Ovary (tissue), 9 donors: ENCODE results near the gene GTPBP2. TPM values are rescaled to one million over a fixed set of nuclear protein-coding genes. Genes with fewer than 3 reads are reported as not detected.

Source experiments
- DNase-seq, 5 donors: peaks; one replicate each; pipeline ENCODE4 v3.0.0-alpha.2; 2019 to 2020
- H3K27ac ChIP-seq, 2 donors: fragments of 200-600 bp; one replicate each; pipeline versions ENCODE4 v1.5.1 to v1.8.0; 2019 to 2022
- H3K27me3 ChIP-seq: fragments of 200-600 bp; one replicate; pipeline ENCODE4 v1.8.0; 2022
- H3K36me3 ChIP-seq: fragments of 200-600 bp; sonication (generic); one replicate; pipeline ENCODE4 v1.5.1; 2019
- H3K4me1 ChIP-seq: one replicate; pipeline ENCODE4 v1.8.1; 2013; ENCODE audit warnings: mild to moderate bottlenecking, moderate library complexity; ENCODE audit not compliant: insufficient read depth
- H3K4me3 ChIP-seq: fragments of 200-600 bp; sonication (generic); one replicate; pipeline ENCODE4 v1.5.1; 2017
- H3K9me3 ChIP-seq, 2 donors: fragments of 200-600 bp in 1 of 2; sonication (generic) in 1 of 2; one replicate each; pipeline versions ENCODE4 v1.5.1 to v1.8.1; 2013 to 2019; ENCODE audit warnings: mild to moderate bottlenecking in 1 of 2, moderate library complexity in 1 of 2
- CTCF ChIP-seq, 3 donors: fragments of 450-650 bp in 2 of 3; fragments of 200-600 bp in 1 of 3; IDR thresholded peaks; one replicate each; pipeline versions ENCODE4 v1.5.1 to v1.8.0; 2016 to 2022; ENCODE audit warnings: antibody characterized with exemption in 3 of 3, mild to moderate bottlenecking in 1 of 3
- EP300 ChIP-seq: sonication (generic); formaldehyde crosslinking; IDR thresholded peaks from one replicate; pipeline ENCODE4 v1.6.1; 2017; ENCODE audit warnings: antibody characterized with exemption
- POLR2A ChIP-seq: fragments of 450-650 bp; IDR thresholded peaks from one replicate; pipeline ENCODE4 v1.6.1; 2017; ENCODE audit warnings: antibody characterized with exemption, mild to moderate bottlenecking, moderate library complexity
- WGBS, 3 donors: extraction: QIAGEN DNeasy Blood & Tissue Kit in 1 of 3; methylation state at CpG; one replicate each; pipeline versions ENCODE4 v1.1.5 to v1.1.7; 2013 to 2017; 5-methylcytosine and 5-hydroxymethylcytosine counted together
- intact Hi-C, 4 donors: fragments of 100-400 bp; cut with DNase I; formaldehyde crosslinking; loops; one replicate each; pipeline versions ENCODE4 v1.11.0 to v1.15.1; 2022 to 2023
- polyA plus RNA-seq, 2 donors: library from polyadenylated mRNA; stranded (reverse); fragments of 200-250 nt in 1 of 2; fragments of 350-450 nt in 1 of 2; fragmentation: Illumina TruSeq in 1 of 2; extraction: RNeasy Lipid Tissue Mini Kit (QIAGEN cat#74804) in 1 of 2; gene quantifications; one replicate each; pipeline ENCODE4 v1.2.3, GENCODE V29; 2013 to 2014
- total RNA-seq, 7 donors: library from RNA; depleted of rRNA in 2 of 7; stranded (reverse); fragments of >200 nt in 2 of 7; fragmentation: NEBNext Ultra II Directional in 3 of 7; extraction: Animal tissue kit (Norgen Biotek cat#: 25700) in 3 of 7; gene quantifications; one replicate each; pipeline versions ENCODE4 v1.1.0 to v1.2.4, GENCODE V29; 2016 to 2023
- donor health status: DM: no; HTN: no; CAD: no; lungs with moderate emphysema.
- donor health status: DM: no; HTN: no; CAD: no.
- donor health status: Bipolar disorder and iron deficiency.
- donor health status: DM: yes; HTN: yes; CAD: no.
- donor health status: DM: no; HTN: no; CAD: no.
- donor health status: DM: yes; HTN: yes; CAD: no.

Gene GTPBP2
- total and polyA plus RNA-seq, 9 donors, result 24.9 to 60.4 (median 33.1) TPM

- no peaks in the 10 kb centered on the region for H3K4me1 ChIP-seq
- no peaks in the 10 kb centered on the region for H3K36me3 ChIP-seq
- intact Hi-C loops, result no loop called here
- no peak overlapping the region for H3K27ac ChIP-seq
- H3K4me3 ChIP-seq, result no peak overlapping the region
- no peaks in the 10 kb centered on the region for H3K27me3 ChIP-seq
- 91 to 95% (median 92%) methylated on average over 5 of the region's 5 CpGs for WGBS, 3 donors
- TF ChIP-seq CTCF (IDR thresholded peaks at IDR 0.05), result no peak
- no peak for TF ChIP-seq POLR2A
- TF ChIP-seq EP300, result no peak
- no peak for DNase-seq
- H3K9me3 ChIP-seq, result no peaks in the 10 kb centered on the region
Observed at GRCh38 chr6:43570876-43571441, 58.1 kb downstream of the GTPBP2 start.

Other genes with a start within 250 kb of the GTPBP2 start
- gene ABCC10, start 201.7 kb downstream of the GTPBP2 start, total RNA-seq, result 10 to 100 TPM; 11.7 to 34.9 (median 27.0) TPM
- 10 to 100 TPM in 1 of 2 donors, 1 to 10 TPM in 1; 8.9 to 21.1 TPM for gene ABCC10, start 201.7 kb downstream of the GTPBP2 start, polyA plus RNA-seq
- 1 to 10 TPM in 4 of 7 donors, under 1 TPM in 3; 0.18 to 6.0 (median 1.0) TPM for gene DLK2, start 173.7 kb downstream of the GTPBP2 start, total RNA-seq
- gene DLK2, start 173.7 kb downstream of the GTPBP2 start, polyA plus RNA-seq, result under 1 TPM; 0.33 to 0.92 TPM
- gene TJAP1, start 151.7 kb downstream of the GTPBP2 start, total RNA-seq, result 10 to 100 TPM; 21.8 to 44.8 (median 34.5) TPM
- 10 to 100 TPM; 12.9 to 29.8 TPM for gene TJAP1, start 151.7 kb downstream of the GTPBP2 start, polyA plus RNA-seq
- 1 to 10 TPM; 1.1 to 4.8 (median 2.0) TPM for gene LRRC73, start 118.9 kb downstream of the GTPBP2 start, total RNA-seq
- gene LRRC73, start 118.9 kb downstream of the GTPBP2 start, polyA plus RNA-seq, result under 1 TPM; 0.13 to 0.30 TPM
- gene YIPF3, start 112.3 kb downstream of the GTPBP2 start, total RNA-seq, result 10 to 100 TPM; 47.0 to 81.8 (median 71.4) TPM
- gene YIPF3, start 112.3 kb downstream of the GTPBP2 start, polyA plus RNA-seq, result 100 to 1,000 TPM; 107 to 143 TPM
- 10 to 100 TPM; 18.1 to 48.6 (median 32.0) TPM for gene POLR1C, start 112.2 kb downstream of the GTPBP2 start, total RNA-seq
- 10 to 100 TPM; 29.3 to 33.7 TPM for gene POLR1C, start 112.2 kb downstream of the GTPBP2 start, polyA plus RNA-seq
- 10 to 100 TPM in 6 of 7 donors, 1 to 10 TPM in 1; 9.8 to 41.8 (median 27.6) TPM for gene XPO5, start 53.2 kb downstream of the GTPBP2 start, total RNA-seq
- gene XPO5, start 53.2 kb downstream of the GTPBP2 start, polyA plus RNA-seq, result 10 to 100 TPM in 1 of 2 donors, 1 to 10 TPM in 1; 6.8 to 24.5 TPM
- 10 to 100 TPM in 3 of 7 donors, 1 to 10 TPM in 4; 4.6 to 14.1 (median 8.6) TPM for gene POLH, start 53.1 kb downstream of the GTPBP2 start, total RNA-seq
- 10 to 100 TPM in 1 of 2 donors, 1 to 10 TPM in 1; 5.2 to 15.5 TPM for gene POLH, start 53.1 kb downstream of the GTPBP2 start, polyA plus RNA-seq
- 10 to 100 TPM; 11.9 to 28.4 (median 16.8) TPM for gene MAD2L1BP, start 6.6 kb upstream of the GTPBP2 start, total RNA-seq
- 10 to 100 TPM; 16.0 to 23.9 TPM for gene MAD2L1BP, start 6.6 kb upstream of the GTPBP2 start, polyA plus RNA-seq
- gene RSPH9, start 15.8 kb upstream of the GTPBP2 start, total RNA-seq, result 1 to 10 TPM in 1 of 7 donors, under 1 TPM in 5, not detected in 1; 0.20 to 4.7 (median 0.44) TPM
- gene RSPH9, start 15.8 kb upstream of the GTPBP2 start, polyA plus RNA-seq, result under 1 TPM; 0.25 to 0.70 TPM
- gene MRPS18A, start 58.5 kb upstream of the GTPBP2 start, total RNA-seq, result 10 to 100 TPM; 21.9 to 44.1 (median 25.9) TPM
- 10 to 100 TPM; 35.1 to 45.0 TPM for gene MRPS18A, start 58.5 kb upstream of the GTPBP2 start, polyA plus RNA-seq
- 100 to 1,000 TPM in 1 of 7 donors, 10 to 100 TPM in 6; 19.2 to 123 (median 45.2) TPM for gene VEGFA, start 140.9 kb upstream of the GTPBP2 start, total RNA-seq
- 10 to 100 TPM; 20.8 to 44.7 TPM for gene VEGFA, start 140.9 kb upstream of the GTPBP2 start, polyA plus RNA-seq